Keratinocyte (primary cell): Measurements from ENCODE around the gene EDC3.

Experiments
- EZH2 ChIP-seq: IDR thresholded peaks from one replicate; pipeline ENCODE4 v1.6.1; 2012; ENCODE audit warnings: inconsistent platforms, mild to moderate bottlenecking, low read length, moderate library complexity
- TF ChIP-seq, protein P1 (sequence below), 3 experiments: IDR thresholded peaks in 1 of 3; conservative IDR thresholded peaks in 1 of 3; optimal IDR thresholded peaks in 1 of 3; 2 replicates in 2 of 3; 3 replicates in 1 of 3; pipeline versions ENCODE3 to v1.5.1; 2011; ENCODE audit warnings: low read length in 3 of 3, mild to moderate bottlenecking in 3 of 3, moderate library complexity in 2 of 3, control low read depth in 1 of 3, inconsistent platforms in 1 of 3; ENCODE audit not compliant: insufficient read depth in 2 of 3; ENCODE audit errors: extremely low read depth in 1 of 3

DNA sequence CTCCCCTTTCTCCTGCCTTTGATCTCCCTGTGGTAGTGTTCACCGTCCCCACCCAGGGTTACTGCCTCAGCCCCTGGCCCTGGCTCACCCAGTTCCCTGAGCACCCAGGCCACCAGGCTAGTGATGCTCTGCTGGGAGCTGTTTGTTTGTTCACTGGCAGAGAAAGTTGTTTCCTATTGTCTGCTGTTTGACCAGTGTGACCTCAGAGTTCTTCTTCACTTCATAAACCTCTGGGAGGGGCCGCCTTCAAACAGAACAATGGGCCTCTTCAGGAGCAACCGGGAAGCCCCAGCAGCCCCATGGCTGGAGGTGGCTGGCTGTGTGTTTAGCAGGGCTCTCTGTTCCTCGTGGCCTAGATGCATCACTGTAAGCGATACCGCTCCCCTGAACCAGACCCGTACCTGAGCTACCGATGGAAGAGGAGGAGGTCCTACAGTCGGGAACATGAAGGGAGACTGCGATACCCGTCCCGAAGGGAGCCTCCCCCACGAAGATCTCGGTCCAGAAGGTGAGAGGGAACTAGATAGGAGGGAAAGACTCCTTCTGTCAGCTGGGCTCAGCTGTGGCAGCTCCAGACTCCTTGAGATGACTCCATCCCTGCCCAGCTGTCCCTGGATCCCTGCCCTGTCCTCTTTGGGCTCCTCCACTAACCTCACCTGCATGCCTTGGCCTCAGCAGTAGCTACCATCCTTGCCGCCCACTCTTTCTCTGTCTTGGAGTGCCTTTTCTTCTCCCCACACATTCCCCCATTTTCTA, 76.8 kb downstream of the EDC3 start:
- TF ChIP-seq, protein P1, sequence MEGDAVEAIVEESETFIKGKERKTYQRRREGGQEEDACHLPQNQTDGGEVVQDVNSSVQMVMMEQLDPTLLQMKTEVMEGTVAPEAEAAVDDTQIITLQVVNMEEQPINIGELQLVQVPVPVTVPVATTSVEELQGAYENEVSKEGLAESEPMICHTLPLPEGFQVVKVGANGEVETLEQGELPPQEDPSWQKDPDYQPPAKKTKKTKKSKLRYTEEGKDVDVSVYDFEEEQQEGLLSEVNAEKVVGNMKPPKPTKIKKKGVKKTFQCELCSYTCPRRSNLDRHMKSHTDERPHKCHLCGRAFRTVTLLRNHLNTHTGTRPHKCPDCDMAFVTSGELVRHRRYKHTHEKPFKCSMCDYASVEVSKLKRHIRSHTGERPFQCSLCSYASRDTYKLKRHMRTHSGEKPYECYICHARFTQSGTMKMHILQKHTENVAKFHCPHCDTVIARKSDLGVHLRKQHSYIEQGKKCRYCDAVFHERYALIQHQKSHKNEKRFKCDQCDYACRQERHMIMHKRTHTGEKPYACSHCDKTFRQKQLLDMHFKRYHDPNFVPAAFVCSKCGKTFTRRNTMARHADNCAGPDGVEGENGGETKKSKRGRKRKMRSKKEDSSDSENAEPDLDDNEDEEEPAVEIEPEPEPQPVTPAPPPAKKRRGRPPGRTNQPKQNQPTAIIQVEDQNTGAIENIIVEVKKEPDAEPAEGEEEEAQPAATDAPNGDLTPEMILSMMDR (optimal IDR thresholded peaks at IDR 0.05 in 1 of 3, IDR thresholded peaks at IDR 0.05 in 1 of 3, conservative IDR thresholded peaks at IDR 0.05 in 1 of 3; ENCODE audit: extremely low read depth in 1 of 3, insufficient read depth in 2 of 3, low read length in 3 of 3): no peak
- no peak for TF ChIP-seq EZH2
